ENCODE data around the gene STARD6. TPM values are rescaled to one million over a fixed set of nuclear protein-coding genes. Genes with fewer than 3 reads are reported as not detected.

Gene STARD6
- total and polyA plus RNA-seq, 2 experiments from 2014 or later: not detected

DNA sequence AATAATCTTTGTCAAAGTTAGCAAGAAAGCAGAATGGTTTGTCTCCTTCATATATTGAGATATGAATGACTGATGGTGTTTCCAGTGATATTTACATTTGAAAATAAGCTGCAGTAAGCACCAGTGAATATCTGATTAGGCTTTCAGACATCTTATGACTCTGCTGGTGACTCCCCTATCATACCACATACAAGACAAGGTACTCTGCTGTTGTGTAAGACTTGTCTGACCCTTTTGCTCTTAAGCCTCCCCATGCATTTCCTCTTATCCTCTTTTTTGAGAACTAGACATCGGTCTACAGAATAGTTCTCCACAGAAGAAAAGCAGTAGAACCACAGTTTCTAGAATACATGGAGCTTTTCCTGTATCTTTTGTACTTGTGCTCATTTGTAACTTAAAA is 79.0 kb downstream of the STARD6 start (continued):
- TF ChIP-seq, protein P1, sequence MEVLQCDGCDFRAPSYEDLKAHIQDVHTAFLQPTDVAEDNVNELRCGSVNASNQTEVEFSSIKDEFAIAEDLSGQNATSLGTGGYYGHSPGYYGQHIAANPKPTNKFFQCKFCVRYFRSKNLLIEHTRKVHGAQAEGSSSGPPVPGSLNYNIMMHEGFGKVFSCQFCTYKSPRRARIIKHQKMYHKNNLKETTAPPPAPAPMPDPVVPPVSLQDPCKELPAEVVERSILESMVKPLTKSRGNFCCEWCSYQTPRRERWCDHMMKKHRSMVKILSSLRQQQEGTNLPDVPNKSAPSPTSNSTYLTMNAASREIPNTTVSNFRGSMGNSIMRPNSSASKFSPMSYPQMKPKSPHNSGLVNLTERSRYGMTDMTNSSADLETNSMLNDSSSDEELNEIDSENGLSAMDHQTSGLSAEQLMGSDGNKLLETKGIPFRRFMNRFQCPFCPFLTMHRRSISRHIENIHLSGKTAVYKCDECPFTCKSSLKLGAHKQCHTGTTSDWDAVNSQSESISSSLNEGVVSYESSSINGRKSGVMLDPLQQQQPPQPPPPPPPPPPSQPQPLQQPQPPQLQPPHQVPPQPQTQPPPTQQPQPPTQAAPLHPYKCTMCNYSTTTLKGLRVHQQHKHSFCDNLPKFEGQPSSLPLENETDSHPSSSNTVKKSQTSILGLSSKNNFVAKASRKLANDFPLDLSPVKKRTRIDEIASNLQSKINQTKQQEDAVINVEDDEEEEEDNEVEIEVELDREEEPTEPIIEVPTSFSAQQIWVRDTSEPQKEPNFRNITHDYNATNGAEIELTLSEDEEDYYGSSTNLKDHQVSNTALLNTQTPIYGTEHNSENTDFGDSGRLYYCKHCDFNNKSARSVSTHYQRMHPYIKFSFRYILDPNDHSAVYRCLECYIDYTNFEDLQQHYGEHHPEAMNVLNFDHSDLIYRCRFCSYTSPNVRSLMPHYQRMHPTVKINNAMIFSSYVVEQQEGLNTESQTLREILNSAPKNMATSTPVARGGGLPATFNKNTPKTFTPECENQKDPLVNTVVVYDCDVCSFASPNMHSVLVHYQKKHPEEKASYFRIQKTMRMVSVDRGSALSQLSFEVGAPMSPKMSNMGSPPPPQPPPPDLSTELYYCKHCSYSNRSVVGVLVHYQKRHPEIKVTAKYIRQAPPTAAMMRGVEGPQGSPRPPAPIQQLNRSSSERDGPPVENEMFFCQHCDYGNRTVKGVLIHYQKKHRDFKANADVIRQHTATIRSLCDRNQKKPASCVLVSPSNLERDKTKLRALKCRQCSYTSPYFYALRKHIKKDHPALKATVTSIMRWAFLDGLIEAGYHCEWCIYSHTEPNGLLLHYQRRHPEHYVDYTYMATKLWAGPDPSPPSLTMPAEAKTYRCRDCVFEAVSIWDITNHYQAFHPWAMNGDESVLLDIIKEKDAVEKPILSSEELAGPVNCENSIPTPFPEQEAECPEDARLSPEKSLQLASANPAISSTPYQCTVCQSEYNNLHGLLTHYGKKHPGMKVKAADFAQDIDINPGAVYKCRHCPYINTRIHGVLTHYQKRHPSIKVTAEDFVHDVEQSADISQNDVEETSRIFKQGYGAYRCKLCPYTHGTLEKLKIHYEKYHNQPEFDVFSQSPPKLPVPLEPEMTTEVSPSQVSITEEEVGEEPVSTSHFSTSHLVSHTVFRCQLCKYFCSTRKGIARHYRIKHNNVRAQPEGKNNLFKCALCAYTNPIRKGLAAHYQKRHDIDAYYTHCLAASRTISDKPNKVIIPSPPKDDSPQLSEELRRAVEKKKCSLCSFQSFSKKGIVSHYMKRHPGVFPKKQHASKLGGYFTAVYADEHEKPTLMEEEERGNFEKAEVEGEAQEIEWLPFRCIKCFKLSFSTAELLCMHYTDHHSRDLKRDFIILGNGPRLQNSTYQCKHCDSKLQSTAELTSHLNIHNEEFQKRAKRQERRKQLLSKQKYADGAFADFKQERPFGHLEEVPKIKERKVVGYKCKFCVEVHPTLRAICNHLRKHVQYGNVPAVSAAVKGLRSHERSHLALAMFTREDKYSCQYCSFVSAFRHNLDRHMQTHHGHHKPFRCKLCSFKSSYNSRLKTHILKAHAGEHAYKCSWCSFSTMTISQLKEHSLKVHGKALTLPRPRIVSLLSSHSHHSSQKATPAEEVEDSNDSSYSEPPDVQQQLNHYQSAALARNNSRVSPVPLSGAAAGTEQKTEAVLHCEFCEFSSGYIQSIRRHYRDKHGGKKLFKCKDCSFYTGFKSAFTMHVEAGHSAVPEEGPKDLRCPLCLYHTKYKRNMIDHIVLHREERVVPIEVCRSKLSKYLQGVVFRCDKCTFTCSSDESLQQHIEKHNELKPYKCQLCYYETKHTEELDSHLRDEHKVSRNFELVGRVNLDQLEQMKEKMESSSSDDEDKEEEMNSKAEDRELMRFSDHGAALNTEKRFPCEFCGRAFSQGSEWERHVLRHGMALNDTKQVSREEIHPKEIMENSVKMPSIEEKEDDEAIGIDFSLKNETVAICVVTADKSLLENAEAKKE (CRISPR knock-in tag; IDR thresholded peaks at IDR 0.05): no peak
- TF ChIP-seq ZNF331 (CRISPR knock-in tag; IDR thresholded peaks at IDR 0.05; ENCODE audit: low read depth) (no peak), ZNF114 (CRISPR knock-in tag; IDR thresholded peaks at IDR 0.05) (no peak)
- TF ChIP-seq, protein P2, sequence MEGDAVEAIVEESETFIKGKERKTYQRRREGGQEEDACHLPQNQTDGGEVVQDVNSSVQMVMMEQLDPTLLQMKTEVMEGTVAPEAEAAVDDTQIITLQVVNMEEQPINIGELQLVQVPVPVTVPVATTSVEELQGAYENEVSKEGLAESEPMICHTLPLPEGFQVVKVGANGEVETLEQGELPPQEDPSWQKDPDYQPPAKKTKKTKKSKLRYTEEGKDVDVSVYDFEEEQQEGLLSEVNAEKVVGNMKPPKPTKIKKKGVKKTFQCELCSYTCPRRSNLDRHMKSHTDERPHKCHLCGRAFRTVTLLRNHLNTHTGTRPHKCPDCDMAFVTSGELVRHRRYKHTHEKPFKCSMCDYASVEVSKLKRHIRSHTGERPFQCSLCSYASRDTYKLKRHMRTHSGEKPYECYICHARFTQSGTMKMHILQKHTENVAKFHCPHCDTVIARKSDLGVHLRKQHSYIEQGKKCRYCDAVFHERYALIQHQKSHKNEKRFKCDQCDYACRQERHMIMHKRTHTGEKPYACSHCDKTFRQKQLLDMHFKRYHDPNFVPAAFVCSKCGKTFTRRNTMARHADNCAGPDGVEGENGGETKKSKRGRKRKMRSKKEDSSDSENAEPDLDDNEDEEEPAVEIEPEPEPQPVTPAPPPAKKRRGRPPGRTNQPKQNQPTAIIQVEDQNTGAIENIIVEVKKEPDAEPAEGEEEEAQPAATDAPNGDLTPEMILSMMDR (conservative IDR thresholded peaks at IDR 0.05; ENCODE audit: low read depth in 2 of 2): no peak

DNA sequence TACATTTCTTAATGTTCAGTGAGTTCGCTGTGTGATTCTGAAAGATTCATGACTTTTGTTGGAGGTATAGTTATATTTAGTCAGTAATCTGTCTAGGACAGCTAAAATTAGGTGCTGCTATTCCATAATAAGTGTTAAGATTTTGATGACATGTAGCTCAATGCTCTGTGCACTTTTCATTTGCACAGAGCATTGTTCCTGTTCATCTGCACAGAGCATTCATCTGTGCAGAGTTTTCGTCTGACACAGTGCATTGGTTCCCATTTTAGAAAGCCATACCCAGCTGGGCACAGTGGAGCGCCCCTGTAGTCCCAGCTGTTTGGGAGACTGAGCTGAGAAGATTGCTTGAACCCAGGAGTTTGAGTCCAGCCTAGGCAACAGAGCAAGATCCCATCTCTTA is 79.8 kb downstream of the STARD6 start:
- H3K9me3 Mint-ChIP-seq: no peaks in the 10 kb centered on the region
- no peak overlapping the region for H3K4me3 Mint-ChIP-seq
- H3K27me3 Mint-ChIP-seq (ENCODE audit: insufficient read depth, low read depth, poor library complexity): no peaks in the 10 kb centered on the region
- H3K36me3 ChIP-seq (ENCODE audit: insufficient read depth): peaks cover 12% of the 10 kb centered on the region; the same call in 1 of the 2 replicates
- H3K36me3 Mint-ChIP-seq (ENCODE audit: low read depth): peaks cover 34% of the 10 kb centered on the region
- ATAC-seq (no peak), DNase-seq (ENCODE audit: low spot score) (no peak)
- peaks cover 6% of the 10 kb centered on the region; the same call in 1 of the 2 replicates for H3K4me1 ChIP-seq (ENCODE audit: insufficient read depth)
- no peaks in the 10 kb centered on the region for H3K9me2 ChIP-seq (ENCODE audit: insufficient read depth)
- H3K27ac ChIP-seq (ENCODE audit: low read depth): no peak overlapping the region
- TF ChIP-seq CREB1 (CRISPR knock-in tag; IDR thresholded peaks at IDR 0.05; ENCODE audit: low read depth) (no peak), EZH2phosphoT487 (IDR thresholded peaks at IDR 0.05; ENCODE audit: unreplicated experiment) (no peak), JUNB (IDR thresholded peaks at IDR 0.05; ENCODE audit: unreplicated experiment) (no peak), POLR2AphosphoS5 (IDR thresholded peaks at IDR 0.05; ENCODE audit: low read depth) (no peak), EZH2 (IDR thresholded peaks at IDR 0.05; ENCODE audit: low read depth, unreplicated experiment) (no peak)
- H3K4me1 Mint-ChIP-seq: peaks cover 10% of the 10 kb centered on the region
- H3K27ac Mint-ChIP-seq: no peak overlapping the region
- no peak overlapping the region for H3K4me3 ChIP-seq
- H2AFZ ChIP-seq: no peak overlapping the region
- H4K20me1 ChIP-seq (replicated peaks; ENCODE audit: insufficient read depth): no peaks in the 10 kb centered on the region; the same call in 1 of the 2 replicates
- H3K27me3 ChIP-seq (ENCODE audit: insufficient read depth): no peaks in the 10 kb centered on the region
- no peak overlapping the region for H3K4me2 ChIP-seq
- no peaks in the 10 kb centered on the region for H3F3A ChIP-seq (replicated peaks; ENCODE audit: low read depth)
- no peaks in the 10 kb centered on the region for H3K79me2 ChIP-seq (replicated peaks; ENCODE audit: insufficient read depth)

Small RNAs within 50 kb of the gene (small RNA-seq; reads per million reads assigned to genes)
- 1.9 reads per million, percentile 79 among the genes with 10 or more reads in this experiment for gene SNRPGP2 (ENCODE audit: low replicate concordance)

Other genes starting within 250 kb of the STARD6 start
- gene MBD2, start 133.2 kb downstream of the STARD6 start, total RNA-seq (2014; rRNA removed; shearing (Covaris generic)): 39.2 and 41.2 TPM in 2 replicates
- 10.3 and 11.2 TPM in 2 replicates for gene MBD2, start 133.2 kb downstream of the STARD6 start, polyA plus RNA-seq (2016; fragmentation: Nextera tagmentation; extraction: Ambion mirVana)
- gene POLI, start 88.3 kb downstream of the STARD6 start, total RNA-seq (2014; rRNA removed; shearing (Covaris generic)): 38.3 and 41.5 TPM in 2 replicates
- gene POLI, start 88.3 kb downstream of the STARD6 start, polyA plus RNA-seq (2016; fragmentation: Nextera tagmentation; extraction: Ambion mirVana): 17.6 and 30.1 TPM in 2 replicates
- gene C18orf54, start within 50 bp of the STARD6 start, total RNA-seq (2014; rRNA removed; shearing (Covaris generic)): 29.6 and 35.0 TPM in 2 replicates
- gene C18orf54, start within 50 bp of the STARD6 start, polyA plus RNA-seq (2016; fragmentation: Nextera tagmentation; extraction: Ambion mirVana): 11.1 and 13.9 TPM in 2 replicates
- gene DYNAP, start 233.4 kb upstream of the STARD6 start, total RNA-seq (2014; rRNA removed; shearing (Covaris generic)): 0.28 and 1.0 TPM in 2 replicates
- gene DYNAP, start 233.4 kb upstream of the STARD6 start, polyA plus RNA-seq (2016; fragmentation: Nextera tagmentation; extraction: Ambion mirVana): 0.13 TPM in 1 of 2 replicates, not detected in the other

Data from GM23338 (cell line).